Left colon (tissue), 2 donors: ENCODE data around the gene PTPN5. TPM values are rescaled to one million over a fixed set of nuclear protein-coding genes. Genes with fewer than 3 reads are reported as not detected.

ENCODE experiments used
- ATAC-seq: fragments of 200-7000 bp; cut with Tn5 transposase; one replicate; pipeline ENCODE4 v1.9.1; 2020; ENCODE audit warnings: mild to moderate bottlenecking, moderate library complexity
- DNase-seq, 2 donors: peaks; one replicate each; pipeline ENCODE4 v3.0.0-alpha.2; 2020
- intact Hi-C, 2 donors: fragments of 100-400 bp; cut with DNase I in 1 of 2; cut with micrococcal nuclease in 1 of 2; formaldehyde crosslinking; loops; one replicate each; pipeline versions ENCODE4 v1.11.2 to v1.14.0; 2022; cut with DNase I, micrococcal nuclease
- total RNA-seq, 2 donors: library from RNA; stranded (reverse); fragmentation: NEBNext Ultra II Directional; extraction: Animal tissue kit (Norgen Biotek cat#: 25700); gene quantifications; one replicate each; pipeline ENCODE4 v1.2.1, GENCODE V29; 2021
- donor health status: DM: no; HTN: no; CAD: no.
- donor health status: DM: yes; HTN: yes; CAD: no.

Gene PTPN5
- total RNA-seq, 2 donors from 2014 or later: 0.18 to 0.22 TPM

GRCh38 chr11:18775492-18776292 is 15.9 kb downstream of the PTPN5 start:
- ATAC-seq (peak; percentile 87), DNase-seq (peak; percentile 39 to 82)
- intact Hi-C loops: no loop called here

GRCh38 chr11:18774801-18775200 is 16.8 kb downstream of the PTPN5 start:
- intact Hi-C loops: no loop called here

GRCh38 chr11:18773681-18774080 is 17.9 kb downstream of the PTPN5 start:
- DNase-seq (no peak), ATAC-seq (no peak)
- intact Hi-C loops: no loop called here

More at GRCh38 chr11:18774801-18775200, 16.8 kb downstream of the PTPN5 start:
- DNase-seq (no peak), ATAC-seq (no peak)

GRCh38 chr11:18773104-18773503 is 18.5 kb downstream of the PTPN5 start:
- ATAC-seq (no peak), DNase-seq (no peak)
- intact Hi-C loops: no loop called here

- DNase-seq: no peak
- ATAC-seq: no peak
- intact Hi-C loops: no loop called here
Measured at GRCh38 chr11:18772211-18772610, 19.4 kb downstream of the PTPN5 start.

GRCh38 chr11:18771266-18772035 is 20.1 kb downstream of the PTPN5 start:
- DNase-seq: no peak
- intact Hi-C loops: no loop called here
- no peak for ATAC-seq

- ATAC-seq (no peak), DNase-seq (no peak)
- intact Hi-C loops: no loop called here
Measured at GRCh38 chr11:18770479-18771125, 21.0 kb downstream of the PTPN5 start.

GRCh38 chr11:18769802-18770456 is 21.7 kb downstream of the PTPN5 start:
- peak; percentile 40 to 51 for DNase-seq
- intact Hi-C loops: no loop called here

GRCh38 chr11:18768978-18769377 is 22.6 kb downstream of the PTPN5 start:
- DNase-seq (no peak), ATAC-seq (no peak)
- intact Hi-C loops: no loop called here

More at GRCh38 chr11:18769802-18770456, 21.7 kb downstream of the PTPN5 start:
- ATAC-seq: peak; percentile 98

GRCh38 chr11:18768472-18768901 is 23.1 kb downstream of the PTPN5 start:
- no peak for DNase-seq
- intact Hi-C loops: no loop called here
- ATAC-seq: no peak

GRCh38 chr11:18766015-18766414 is 25.6 kb downstream of the PTPN5 start:
- intact Hi-C loops: no loop called here

GRCh38 chr11:18765554-18765953 is 26.0 kb downstream of the PTPN5 start:
- DNase-seq: no peak
- intact Hi-C loops: no loop called here
- ATAC-seq: no peak

More at GRCh38 chr11:18766015-18766414, 25.6 kb downstream of the PTPN5 start:
- ATAC-seq: no peak
- DNase-seq: no peak

- ATAC-seq (no peak), DNase-seq (no peak)
- intact Hi-C loops: no loop called here
Measured at GRCh38 chr11:18761741-18762140, 29.9 kb downstream of the PTPN5 start.

- ATAC-seq (no peak), DNase-seq (no peak)
- intact Hi-C loops: no loop called here
Measured at GRCh38 chr11:18761144-18761543, 30.5 kb downstream of the PTPN5 start.

- DNase-seq (no peak), ATAC-seq (no peak)
- intact Hi-C loops: no loop called here
Measured at GRCh38 chr11:18757811-18758210, 33.8 kb downstream of the PTPN5 start.

GRCh38 chr11:18756889-18757288 is 34.7 kb downstream of the PTPN5 start:
- intact Hi-C loops: no loop called here
- ATAC-seq (no peak), DNase-seq (no peak)

GRCh38 chr11:18754308-18754707 is 37.3 kb downstream of the PTPN5 start:
- ATAC-seq (no peak), DNase-seq (no peak)
- intact Hi-C loops: no loop called here

- ATAC-seq (no peak), DNase-seq (no peak)
- intact Hi-C loops: no loop called here
Measured at GRCh38 chr11:18752502-18752901, 39.1 kb downstream of the PTPN5 start.

GRCh38 chr11:18750944-18751343 is 40.7 kb downstream of the PTPN5 start:
- DNase-seq: no peak
- intact Hi-C loops: no loop called here
- no peak for ATAC-seq
